GM23338 (cell line): Measurements from ENCODE around the gene CLDN7. TPM values are rescaled to one million over a fixed set of nuclear protein-coding genes. Genes with fewer than 3 reads are reported as not detected.

Experiments used
- ATAC-seq: fragments of 200-7000 bp; cut with Tn5 transposase; 3 replicates; pipeline ENCODE4 v1.9.1; 2020
- DNase-seq: peaks from one replicate; pipeline ENCODE4 v3.0.0-alpha.2; 2015; ENCODE audit warnings: low spot score
- H2AFZ ChIP-seq: fragments of 200-600 bp; sonication (generic); 2 replicates; pipeline ENCODE4 v1.8.0; 2016; ENCODE audit warnings: antibody characterized with exemption, mild to moderate bottlenecking, moderate library complexity
- H3F3A ChIP-seq: fragments of 200-600 bp; sonication (generic); replicated peaks from 2 replicates; pipeline ENCODE4 v1.8.0; 2017; ENCODE audit warnings: antibody characterized with exemption, mixed run types, low read depth
- H3K27ac ChIP-seq: fragments of 200-600 bp; sonication (generic); 2 replicates; pipeline ENCODE4 v1.6.1; 2016; ENCODE audit warnings: low read depth
- H3K27me3 ChIP-seq: fragments of 200-600 bp; sonication (generic); 2 replicates; pipeline ENCODE4 v1.8.0; 2016; ENCODE audit warnings: mild to moderate bottlenecking, mixed run types, moderate library complexity; ENCODE audit not compliant: insufficient read depth
- H3K36me3 ChIP-seq: fragments of 200-600 bp; sonication (generic); 2 replicates; pipeline ENCODE4 v1.8.0; 2016; ENCODE audit warnings: mild to moderate bottlenecking; ENCODE audit not compliant: insufficient read depth
- H3K4me1 ChIP-seq: fragments of 200-600 bp; sonication (generic); 2 replicates; pipeline ENCODE4 v1.8.0; 2016; ENCODE audit warnings: mild to moderate bottlenecking, moderate library complexity; ENCODE audit not compliant: insufficient read depth
- H3K4me2 ChIP-seq: fragments of 200-600 bp; sonication (generic); 2 replicates; pipeline ENCODE4 v1.7.1; 2017; ENCODE audit warnings: mixed run types
- H3K4me3 ChIP-seq: fragments of 200-600 bp; sonication (generic); 2 replicates; pipeline ENCODE4 v1.6.1; 2016; ENCODE audit warnings: mixed run types
- H3K79me2 ChIP-seq: fragments of 200-600 bp; sonication (generic); replicated peaks from 2 replicates; pipeline ENCODE4 v1.8.0; 2017; ENCODE audit warnings: mild to moderate bottlenecking; ENCODE audit not compliant: insufficient read depth
- H3K9me2 ChIP-seq: fragments of 200-600 bp; sonication (generic); 2 replicates; pipeline ENCODE4 v1.8.0; 2017; ENCODE audit not compliant: insufficient read depth
- H4K20me1 ChIP-seq: fragments of 200-600 bp; sonication (generic); replicated peaks from 2 replicates; pipeline ENCODE4 v1.8.0; 2017; ENCODE audit warnings: mild to moderate bottlenecking; ENCODE audit not compliant: insufficient read depth
- H3K27ac Mint-ChIP-seq: 2 replicates; pipeline ENCODE4 v1.8.0; 2020; ENCODE audit warnings: inconsistent platforms, mild to moderate bottlenecking, moderate library complexity, mixed read lengths
- H3K27me3 Mint-ChIP-seq: 3 replicates; pipeline ENCODE4 v1.8.0; 2022; ENCODE audit warnings: low read depth, mild to moderate bottlenecking, moderate library complexity, mixed read lengths, inconsistent platforms; ENCODE audit not compliant: insufficient read depth, poor library complexity
- H3K36me3 Mint-ChIP-seq: 3 replicates; pipeline ENCODE4 v1.8.0; 2021; ENCODE audit warnings: low read depth, mild to moderate bottlenecking, inconsistent platforms, moderate library complexity, mixed read lengths
- H3K4me1 Mint-ChIP-seq: 3 replicates; pipeline ENCODE4 v1.8.0; 2020; ENCODE audit warnings: mild to moderate bottlenecking, inconsistent platforms, mixed read lengths
- H3K4me3 Mint-ChIP-seq: 3 replicates; pipeline ENCODE4 v1.8.0; 2021; ENCODE audit warnings: moderate library complexity, mild to moderate bottlenecking, inconsistent platforms, mixed read lengths
- H3K9me3 Mint-ChIP-seq: 3 replicates; pipeline ENCODE4 v1.8.0; 2020; ENCODE audit warnings: moderate library complexity, mild to moderate bottlenecking, inconsistent platforms, mixed read lengths
- ETS1 ChIP-seq: IDR thresholded peaks from 2 replicates; pipeline ENCODE4 v1.6.1; 2016; ENCODE audit warnings: antibody characterized with exemption
- EZH2phosphoT487 ChIP-seq: fragments of 200-600 bp; sonication (generic); IDR thresholded peaks from one replicate; pipeline ENCODE4 v1.8.1; 2018; ENCODE audit warnings: antibody characterized with exemption; ENCODE audit not compliant: unreplicated experiment
- JUNB ChIP-seq: IDR thresholded peaks from one replicate; pipeline ENCODE4 v1.6.1; 2016; ENCODE audit warnings: antibody characterized with exemption; ENCODE audit not compliant: unreplicated experiment
- POLR2AphosphoS5 ChIP-seq: IDR thresholded peaks from 2 replicates; pipeline ENCODE4 v1.6.1; 2016; ENCODE audit warnings: antibody characterized with exemption, low read depth
- REST ChIP-seq: IDR thresholded peaks from one replicate; pipeline ENCODE4 v1.6.1; 2018; ENCODE audit warnings: antibody characterized with exemption; ENCODE audit not compliant: unreplicated experiment
- ZNF114 ChIP-seq: fragments of 250-450 bp; sonication (Bioruptor Pico); IDR thresholded peaks from 2 replicates; pipeline ENCODE4 v1.5.0; 2020; ENCODE audit warnings: mild to moderate bottlenecking, moderate library complexity
- ZNF462 ChIP-seq: fragments of 250-450 bp; sonication (Bioruptor Pico); IDR thresholded peaks from 2 replicates; pipeline ENCODE4 v1.5.0; 2020; ENCODE audit warnings: mild to moderate bottlenecking, moderate library complexity
- polyA plus RNA-seq: library from polyadenylated mRNA; unstranded; fragments of >200 nt; fragmentation: Nextera tagmentation; extraction: Ambion mirVana; gene quantifications from 2 replicates; pipeline ENCODE4 v1.2.1, GENCODE V29; 2016
- total RNA-seq: library from RNA; depleted of rRNA; stranded (reverse); fragments of >200 nt; shearing (Covaris generic); gene quantifications from 2 replicates; pipeline ENCODE4 v1.2.3, GENCODE V29; 2014

Gene CLDN7
- total and polyA plus RNA-seq, 2 experiments from 2014 or later, result 50.7 to 111 TPM

- Mint-ChIP-seq H3K4me3 (peak within 1 kb of the TSS; percentile 91), H3K27me3 (peaks cover 14% of the 10 kb centered on the region), H3K9me3 (peaks cover 3% of the 10 kb centered on the region; the same call in 2 of the 3 replicates), H3K36me3 (peaks cover 43% of the 10 kb centered on the region), H3K27ac (peak within 1 kb of the TSS; percentile 100), H3K4me1 (peaks cover 31% of the 10 kb centered on the region)
- ATAC-seq (peak; percentile 89), DNase-seq (peak; percentile 98)
- TF ChIP-seq ETS1, result peak; percentile 63; the same call in 1 of the 2 replicates
- TF ChIP-seq POLR2AphosphoS5, result no peak
- TF ChIP-seq JUNB, result no peak
- peak within 1 kb of the TSS; percentile 44; the same call in 1 of the 2 replicates for H2AFZ ChIP-seq
- H3K4me2 ChIP-seq, result peak within 1 kb of the TSS; percentile 98
- H3K79me2 ChIP-seq, result peaks cover 60% of the 10 kb centered on the region
- H3K4me3 ChIP-seq, result peak within 1 kb of the TSS; percentile 65
- H3K36me3 ChIP-seq, result peaks cover 13% of the 10 kb centered on the region
- H3K27ac ChIP-seq, result peak within 1 kb of the TSS; percentile 96
- H3F3A ChIP-seq, result peaks cover 15% of the 10 kb centered on the region; the same call in 1 of the 2 replicates
- peaks cover 32% of the 10 kb centered on the region for H4K20me1 ChIP-seq
- peaks cover 17% of the 10 kb centered on the region for H3K4me1 ChIP-seq
- H3K9me2 ChIP-seq, result no peaks in the 10 kb centered on the region
- no peaks in the 10 kb centered on the region for H3K27me3 ChIP-seq
Measured at GRCh38 chr17:7251661-7252175, 10.6 kb downstream of the CLDN7 start, which contains the start of gene CTDNEP1. Gene CTDNEP1, minus strand, starts transcription at chr17:7251734. Its CDS starts 438 bp downstream, at chr17:7251296.

- H3K4me1 Mint-ChIP-seq, result peaks cover 38% of the 10 kb centered on the region
- H3K36me3 ChIP-seq, result peaks cover 13% of the 10 kb centered on the region
- no peaks in the 10 kb centered on the region for H3K9me2 ChIP-seq
- peaks cover 10% of the 10 kb centered on the region for H3K27me3 Mint-ChIP-seq
- peaks cover 43% of the 10 kb centered on the region for H3K36me3 Mint-ChIP-seq
- H3K27ac ChIP-seq, result peak overlapping the region; percentile 87; the same call in 1 of the 2 replicates
- ATAC-seq (peak; percentile 15), DNase-seq (peak; percentile 27)
- H3K27ac Mint-ChIP-seq, result peak overlapping the region; percentile 97
- H4K20me1 ChIP-seq, result peaks cover 32% of the 10 kb centered on the region
- peak overlapping the region; percentile 65 for H3K4me3 ChIP-seq
- H3F3A ChIP-seq, result peaks cover 19% of the 10 kb centered on the region
- H3K9me3 Mint-ChIP-seq, result peaks cover 3% of the 10 kb centered on the region; the same call in 2 of the 3 replicates
- H3K4me3 Mint-ChIP-seq, result peak overlapping the region; percentile 91
- no peak overlapping the region for H2AFZ ChIP-seq
- H3K27me3 ChIP-seq, result no peaks in the 10 kb centered on the region
- peak overlapping the region; percentile 98 for H3K4me2 ChIP-seq
- peaks cover 23% of the 10 kb centered on the region for H3K4me1 ChIP-seq
- H3K79me2 ChIP-seq, result peaks cover 63% of the 10 kb centered on the region
- TF ChIP-seq EZH2phosphoT487 (no peak), REST (no peak), ZNF114 (CRISPR knock-in tag) (no peak), POLR2AphosphoS5 (no peak), ZNF462 (CRISPR knock-in tag) (no peak)
Measured at GRCh38 chr17:7250695-7251627, 11.3 kb downstream of the CLDN7 start.
